GM23338 (cell line): Measurements from ENCODE around the gene CHMP4B. TPM values are rescaled to one million over a fixed set of nuclear protein-coding genes. Genes with fewer than 3 reads are reported as not detected.

Experiments used
- ATAC-seq: fragments of 200-7000 bp; cut with Tn5 transposase; 3 replicates; pipeline ENCODE4 v1.9.1; 2020
- DNase-seq: peaks from one replicate; pipeline ENCODE4 v3.0.0-alpha.2; 2015; ENCODE audit warnings: low spot score
- H2AFZ ChIP-seq: fragments of 200-600 bp; sonication (generic); 2 replicates; pipeline ENCODE4 v1.8.0; 2016; ENCODE audit warnings: antibody characterized with exemption, mild to moderate bottlenecking, moderate library complexity
- H3F3A ChIP-seq: fragments of 200-600 bp; sonication (generic); replicated peaks from 2 replicates; pipeline ENCODE4 v1.8.0; 2017; ENCODE audit warnings: antibody characterized with exemption, mixed run types, low read depth
- H3K27ac ChIP-seq: fragments of 200-600 bp; sonication (generic); 2 replicates; pipeline ENCODE4 v1.6.1; 2016; ENCODE audit warnings: low read depth
- H3K27me3 ChIP-seq: fragments of 200-600 bp; sonication (generic); 2 replicates; pipeline ENCODE4 v1.8.0; 2016; ENCODE audit warnings: mild to moderate bottlenecking, mixed run types, moderate library complexity; ENCODE audit not compliant: insufficient read depth
- H3K36me3 ChIP-seq: fragments of 200-600 bp; sonication (generic); 2 replicates; pipeline ENCODE4 v1.8.0; 2016; ENCODE audit warnings: mild to moderate bottlenecking; ENCODE audit not compliant: insufficient read depth
- H3K4me1 ChIP-seq: fragments of 200-600 bp; sonication (generic); 2 replicates; pipeline ENCODE4 v1.8.0; 2016; ENCODE audit warnings: mild to moderate bottlenecking, moderate library complexity; ENCODE audit not compliant: insufficient read depth
- H3K4me2 ChIP-seq: fragments of 200-600 bp; sonication (generic); 2 replicates; pipeline ENCODE4 v1.7.1; 2017; ENCODE audit warnings: mixed run types
- H3K4me3 ChIP-seq: fragments of 200-600 bp; sonication (generic); 2 replicates; pipeline ENCODE4 v1.6.1; 2016; ENCODE audit warnings: mixed run types
- H3K79me2 ChIP-seq: fragments of 200-600 bp; sonication (generic); replicated peaks from 2 replicates; pipeline ENCODE4 v1.8.0; 2017; ENCODE audit warnings: mild to moderate bottlenecking; ENCODE audit not compliant: insufficient read depth
- H3K9me2 ChIP-seq: fragments of 200-600 bp; sonication (generic); 2 replicates; pipeline ENCODE4 v1.8.0; 2017; ENCODE audit not compliant: insufficient read depth
- H4K20me1 ChIP-seq: fragments of 200-600 bp; sonication (generic); replicated peaks from 2 replicates; pipeline ENCODE4 v1.8.0; 2017; ENCODE audit warnings: mild to moderate bottlenecking; ENCODE audit not compliant: insufficient read depth
- H3K27ac Mint-ChIP-seq: 2 replicates; pipeline ENCODE4 v1.8.0; 2020; ENCODE audit warnings: inconsistent platforms, mild to moderate bottlenecking, moderate library complexity, mixed read lengths
- H3K27me3 Mint-ChIP-seq: 3 replicates; pipeline ENCODE4 v1.8.0; 2022; ENCODE audit warnings: low read depth, mild to moderate bottlenecking, moderate library complexity, mixed read lengths, inconsistent platforms; ENCODE audit not compliant: insufficient read depth, poor library complexity
- H3K36me3 Mint-ChIP-seq: 3 replicates; pipeline ENCODE4 v1.8.0; 2021; ENCODE audit warnings: low read depth, mild to moderate bottlenecking, inconsistent platforms, moderate library complexity, mixed read lengths
- H3K4me1 Mint-ChIP-seq: 3 replicates; pipeline ENCODE4 v1.8.0; 2020; ENCODE audit warnings: mild to moderate bottlenecking, inconsistent platforms, mixed read lengths
- H3K4me3 Mint-ChIP-seq: 3 replicates; pipeline ENCODE4 v1.8.0; 2021; ENCODE audit warnings: moderate library complexity, mild to moderate bottlenecking, inconsistent platforms, mixed read lengths
- H3K9me3 Mint-ChIP-seq: 3 replicates; pipeline ENCODE4 v1.8.0; 2020; ENCODE audit warnings: moderate library complexity, mild to moderate bottlenecking, inconsistent platforms, mixed read lengths
- EZH2 ChIP-seq: fragments of 200-600 bp; sonication (generic); IDR thresholded peaks from one replicate; pipeline ENCODE4 v1.8.0; 2017; ENCODE audit warnings: antibody characterized with exemption, mild to moderate bottlenecking, low read depth; ENCODE audit not compliant: unreplicated experiment
- EZH2phosphoT487 ChIP-seq: fragments of 200-600 bp; sonication (generic); IDR thresholded peaks from one replicate; pipeline ENCODE4 v1.8.1; 2018; ENCODE audit warnings: antibody characterized with exemption; ENCODE audit not compliant: unreplicated experiment
- NANOG ChIP-seq: IDR thresholded peaks from 2 replicates; pipeline ENCODE4 v1.6.1; 2016; ENCODE audit warnings: antibody characterized with exemption, borderline replicate concordance
- STAT1 ChIP-seq: IDR thresholded peaks from one replicate; pipeline ENCODE4 v1.6.1; 2016; ENCODE audit warnings: antibody characterized with exemption; ENCODE audit not compliant: unreplicated experiment
- ZNF114 ChIP-seq: fragments of 250-450 bp; sonication (Bioruptor Pico); IDR thresholded peaks from 2 replicates; pipeline ENCODE4 v1.5.0; 2020; ENCODE audit warnings: mild to moderate bottlenecking, moderate library complexity
- ZNF462 ChIP-seq: fragments of 250-450 bp; sonication (Bioruptor Pico); IDR thresholded peaks from 2 replicates; pipeline ENCODE4 v1.5.0; 2020; ENCODE audit warnings: mild to moderate bottlenecking, moderate library complexity
- polyA plus RNA-seq: library from polyadenylated mRNA; unstranded; fragments of >200 nt; fragmentation: Nextera tagmentation; extraction: Ambion mirVana; gene quantifications from 2 replicates; pipeline ENCODE4 v1.2.1, GENCODE V29; 2016
- total RNA-seq: library from RNA; depleted of rRNA; stranded (reverse); fragments of >200 nt; shearing (Covaris generic); gene quantifications from 2 replicates; pipeline ENCODE4 v1.2.3, GENCODE V29; 2014; rRNA removed

CHMP4B gene
- total and polyA plus RNA-seq, 2 experiments from 2014 or later: 14.5 to 49.3 TPM

DNA sequence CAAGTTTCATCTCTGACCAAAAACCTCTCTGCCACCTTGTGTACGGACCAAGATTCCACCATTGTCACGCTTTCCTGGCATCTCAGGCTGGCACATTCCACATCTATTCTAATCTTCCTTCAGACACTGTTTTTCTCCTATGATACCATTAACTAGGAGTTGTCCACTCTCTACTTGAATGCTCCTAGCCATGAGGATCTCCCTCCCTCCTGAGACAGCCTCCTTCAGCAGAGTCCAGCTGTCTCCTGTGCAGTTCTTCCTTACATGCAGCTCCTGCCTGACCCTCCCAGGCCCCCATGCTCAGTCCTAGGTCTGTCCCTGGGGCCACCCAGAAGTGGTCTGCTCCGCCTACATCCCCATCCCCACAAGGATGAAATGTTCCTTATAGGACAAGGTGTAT is 90.9 kb downstream of the CHMP4B start:
- no peak overlapping the region for H3K27ac Mint-ChIP-seq
- DNase-seq: no peak
- TF ChIP-seq EZH2phosphoT487 (no peak), ZNF462 (CRISPR knock-in tag) (no peak), ZNF114 (CRISPR knock-in tag) (no peak), EZH2 (no peak), NANOG (no peak), STAT1 (no peak)
- peaks cover 4% of the 10 kb centered on the region for H3K27me3 Mint-ChIP-seq
- no peaks in the 10 kb centered on the region for H3K27me3 ChIP-seq
- H3K4me2 ChIP-seq: no peak overlapping the region
- no peaks in the 10 kb centered on the region for H3K79me2 ChIP-seq
- no peak for ATAC-seq
- H3K4me3 Mint-ChIP-seq: no peak overlapping the region
- H4K20me1 ChIP-seq: no peaks in the 10 kb centered on the region
- H3K9me3 Mint-ChIP-seq: no peaks in the 10 kb centered on the region
- no peak overlapping the region for H3K27ac ChIP-seq
- H3K4me1 ChIP-seq: no peaks in the 10 kb centered on the region
- H3K4me1 Mint-ChIP-seq: peaks cover 5% of the 10 kb centered on the region; the same call in 2 of the 3 replicates
- no peak overlapping the region for H3K4me3 ChIP-seq
- H3K36me3 Mint-ChIP-seq: no peaks in the 10 kb centered on the region
- no peaks in the 10 kb centered on the region for H3K36me3 ChIP-seq
- no peaks in the 10 kb centered on the region for H3K9me2 ChIP-seq
- H2AFZ ChIP-seq: no peak overlapping the region
- H3F3A ChIP-seq: no peaks in the 10 kb centered on the region

Other genes starting within 250 kb of the CHMP4B start
- 0.66 TPM in 1 of 2 replicates, not detected in the other for gene C20orf144, start 149.0 kb upstream of the CHMP4B start, total RNA-seq
- 0.10 and 0.26 TPM in 2 replicates for gene C20orf144, start 149.0 kb upstream of the CHMP4B start, polyA plus RNA-seq
- 0.08 and 1.9 TPM in 2 replicates for gene ACTL10, start 144.4 kb upstream of the CHMP4B start, total RNA-seq
- 0.66 and 0.71 TPM in 2 replicates for gene ACTL10, start 144.4 kb upstream of the CHMP4B start, polyA plus RNA-seq
- gene NECAB3, start 136.9 kb upstream of the CHMP4B start, total RNA-seq: 28.4 TPM in 2 replicates
- gene NECAB3, start 136.9 kb upstream of the CHMP4B start, polyA plus RNA-seq: 8.5 and 13.4 TPM in 2 replicates
- gene E2F1, start 125.0 kb upstream of the CHMP4B start, total RNA-seq: 42.6 and 45.0 TPM in 2 replicates
- gene E2F1, start 125.0 kb upstream of the CHMP4B start, polyA plus RNA-seq: 12.1 and 13.9 TPM in 2 replicates
- gene PXMP4, start 91.0 kb upstream of the CHMP4B start, total RNA-seq: 0.39 and 1.2 TPM in 2 replicates
- gene PXMP4, start 91.0 kb upstream of the CHMP4B start, polyA plus RNA-seq: 2.7 and 3.5 TPM in 2 replicates
- gene ZNF341, start 79.4 kb upstream of the CHMP4B start, total RNA-seq: 6.1 and 6.2 TPM in 2 replicates
- 3.6 and 4.3 TPM in 2 replicates for gene ZNF341, start 79.4 kb upstream of the CHMP4B start, polyA plus RNA-seq
- 161 and 167 TPM in 2 replicates for gene RALY, start 182.6 kb downstream of the CHMP4B start, total RNA-seq
- 137 and 144 TPM in 2 replicates for gene RALY, start 182.6 kb downstream of the CHMP4B start, polyA plus RNA-seq